Coronary artery (tissue), 2 donors: ENCODE measurements around the gene BIRC5.

Experiments
- DNase-seq: peaks from one replicate; pipeline ENCODE4 v3.0.0-alpha.2; 2017; ENCODE audit warnings: low spot score
- H3K27ac ChIP-seq, 2 donors: fragments of 200-600 bp; sonication (generic); one replicate each; pipeline ENCODE4 v1.5.1; 2016 to 2019
- H3K4me3 ChIP-seq: fragments of 200-600 bp; sonication (generic); 2 replicates; pipeline ENCODE4 v1.5.1; 2016; ENCODE audit warnings: mild to moderate bottlenecking, moderate library complexity
- CTCF ChIP-seq: fragments of 200-600 bp; sonication (generic); IDR thresholded peaks from one replicate; pipeline ENCODE4 v1.5.1; 2019; ENCODE audit warnings: antibody characterized with exemption

Gene BIRC5

GRCh38 chr17:78225088-78225865, 11.2 kb downstream of the BIRC5 start:
- Histone ChIP-seq H3K4me3 (no peak overlapping the region), H3K27ac (no peak overlapping the region)
- no peak for TF ChIP-seq CTCF
- no peak for DNase-seq

GRCh38 chr17:78226055-78226758, 12.2 kb downstream of the BIRC5 start:
- TF ChIP-seq CTCF: no peak
- no peak for DNase-seq
- no peak overlapping the region for H3K27ac ChIP-seq
- H3K4me3 ChIP-seq: no peak overlapping the region

GRCh38 chr17:78226759-78227454, 12.9 kb downstream of the BIRC5 start:
- Histone ChIP-seq H3K27ac (no peak overlapping the region), H3K4me3 (no peak overlapping the region)
- TF ChIP-seq CTCF: no peak
- DNase-seq: no peak

- no peak for TF ChIP-seq CTCF
- no peak for DNase-seq
- H3K4me3 ChIP-seq: no peak overlapping the region
- H3K27ac ChIP-seq: no peak overlapping the region
Measured at GRCh38 chr17:78227455-78227916, 13.4 kb downstream of the BIRC5 start.

GRCh38 chr17:78228176-78228575, 14.1 kb downstream of the BIRC5 start:
- no peak for TF ChIP-seq CTCF
- Histone ChIP-seq H3K4me3 (no peak overlapping the region), H3K27ac (no peak overlapping the region)
- no peak for DNase-seq

- TF ChIP-seq CTCF: no peak
- no peak for DNase-seq
- Histone ChIP-seq H3K4me3 (no peak overlapping the region), H3K27ac (no peak overlapping the region)
Measured at GRCh38 chr17:78230252-78230962, 16.4 kb downstream of the BIRC5 start.
